ENCODE measurements around the gene STXBP6.

The STXBP6 gene

GRCh38 chr14:24883576-24883975 is 166.4 kb downstream of the STXBP6 start:
- Mint-ChIP-seq H3K36me3 (ENCODE audit: low read depth) (no peaks in the 10 kb centered on the region), H3K4me1 (no peaks in the 10 kb centered on the region), H3K4me3 (no peak overlapping the region), H3K27ac (no peak overlapping the region), H3K9me3 (no peaks in the 10 kb centered on the region), H3K27me3 (peaks cover 8% of the 10 kb centered on the region)
- DNase-seq (no peak), ATAC-seq (no peak)

GRCh38 chr14:24881116-24881893 is 168.6 kb downstream of the STXBP6 start:
- Mint-ChIP-seq H3K9me3 (no peaks in the 10 kb centered on the region), H3K27me3 (peaks cover 8% of the 10 kb centered on the region), H3K27ac (no peak overlapping the region), H3K36me3 (ENCODE audit: low read depth) (no peaks in the 10 kb centered on the region), H3K4me1 (no peaks in the 10 kb centered on the region), H3K4me3 (no peak overlapping the region)
- ATAC-seq, result no peak
- no peak for DNase-seq

GRCh38 chr14:24880689-24881088 is 169.3 kb downstream of the STXBP6 start:
- Mint-ChIP-seq H3K27me3 (peaks cover 8% of the 10 kb centered on the region), H3K4me1 (no peaks in the 10 kb centered on the region), H3K4me3 (no peak overlapping the region), H3K9me3 (no peaks in the 10 kb centered on the region), H3K36me3 (ENCODE audit: low read depth) (no peaks in the 10 kb centered on the region), H3K27ac (no peak overlapping the region)
- ATAC-seq (no peak), DNase-seq (no peak)

DNA sequence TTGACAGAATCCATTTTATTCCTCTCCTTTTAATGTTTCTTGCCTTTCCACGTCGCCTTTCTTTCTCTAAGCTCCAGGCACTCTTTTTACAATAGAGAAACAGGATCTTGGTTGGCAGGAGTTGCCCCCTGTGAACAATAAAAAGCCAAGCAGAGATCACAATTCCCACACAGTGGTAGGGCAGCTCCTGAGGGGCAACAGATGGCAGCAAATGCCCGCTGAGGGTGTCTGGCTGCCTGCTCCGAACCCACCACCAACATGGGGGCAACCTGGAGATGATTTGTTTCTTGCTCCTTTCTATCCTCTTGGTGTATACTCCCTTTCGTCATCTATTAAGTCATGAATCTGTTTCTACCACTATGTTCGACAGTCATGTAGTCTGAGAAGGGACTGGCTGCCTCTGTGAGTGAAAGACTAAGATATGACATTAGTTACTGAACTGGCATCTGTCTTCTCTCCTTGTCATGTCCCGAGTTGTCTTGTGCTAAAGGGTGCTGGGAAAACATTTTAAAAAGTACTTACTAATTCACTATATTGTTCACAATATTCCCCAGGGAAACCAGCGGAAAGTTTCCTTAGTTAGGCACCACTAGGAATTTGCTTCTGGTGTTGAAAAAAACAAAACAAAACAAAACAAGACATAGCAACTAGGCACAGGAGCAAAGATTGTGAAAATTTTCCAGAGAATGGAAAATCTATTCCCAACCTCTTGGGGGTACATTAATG is 170.1 kb downstream of the STXBP6 start:
- Mint-ChIP-seq H3K27me3 (peaks cover 14% of the 10 kb centered on the region), H3K4me3 (no peak overlapping the region), H3K9me3 (no peaks in the 10 kb centered on the region), H3K4me1 (no peaks in the 10 kb centered on the region), H3K27ac (no peak overlapping the region), H3K36me3 (ENCODE audit: low read depth) (no peaks in the 10 kb centered on the region)
- ATAC-seq (no peak), DNase-seq (no peak)

GRCh38 chr14:24876996-24877395 is 173.0 kb downstream of the STXBP6 start:
- H3K27ac Mint-ChIP-seq, result no peak overlapping the region
- no peaks in the 10 kb centered on the region for H3K36me3 Mint-ChIP-seq (ENCODE audit: low read depth)
- H3K4me3 Mint-ChIP-seq, result no peak overlapping the region
- H3K27me3 Mint-ChIP-seq, result peaks cover 11% of the 10 kb centered on the region
- no peaks in the 10 kb centered on the region for H3K9me3 Mint-ChIP-seq
- ATAC-seq (no peak), DNase-seq (no peak)
- H3K4me1 Mint-ChIP-seq, result no peaks in the 10 kb centered on the region

DNA sequence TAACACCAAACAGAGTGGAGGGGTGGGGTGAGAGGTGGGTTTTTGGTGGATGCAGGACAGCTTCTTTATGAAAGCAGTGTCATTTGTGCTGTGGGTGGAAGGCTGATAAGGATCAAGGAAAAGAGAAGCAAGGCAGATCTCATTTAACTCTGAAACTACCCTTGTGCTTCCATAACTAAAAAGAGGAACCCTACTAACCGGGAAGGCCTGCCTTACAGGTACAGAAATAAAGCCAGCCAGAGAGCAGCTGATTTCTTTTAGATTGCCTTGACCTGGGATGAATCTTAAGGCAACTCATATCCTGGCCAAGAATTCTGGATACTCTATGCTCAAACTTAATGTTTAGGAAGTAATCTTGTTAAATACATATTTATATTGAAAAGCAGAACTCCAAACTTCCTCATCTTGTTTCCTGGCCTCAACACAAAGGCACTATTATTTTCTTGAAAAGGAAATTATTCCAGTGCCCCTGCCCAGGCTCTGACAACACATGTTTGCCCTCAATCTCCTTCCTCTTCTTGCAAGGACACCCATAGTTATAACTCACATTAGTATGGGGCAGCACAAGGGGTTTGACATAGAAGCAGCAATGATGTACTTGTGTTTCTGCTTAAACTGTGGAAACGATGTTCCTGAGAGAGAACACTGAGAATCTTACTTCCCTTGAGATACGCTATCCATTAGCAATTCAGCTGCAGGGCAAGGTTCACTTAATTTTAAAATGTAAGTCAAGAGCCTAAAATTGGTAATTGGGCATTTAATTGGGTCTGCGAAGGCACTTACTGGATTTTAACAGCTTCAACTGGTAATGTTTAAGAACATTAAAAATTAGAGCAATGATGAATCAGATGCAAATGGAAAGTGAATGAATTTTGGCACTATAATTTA is 173.7 kb downstream of the STXBP6 start:
- DNase-seq (no peak), ATAC-seq (no peak)
- Mint-ChIP-seq H3K4me1 (no peaks in the 10 kb centered on the region), H3K27me3 (peaks cover 11% of the 10 kb centered on the region), H3K9me3 (no peaks in the 10 kb centered on the region), H3K27ac (no peak overlapping the region), H3K36me3 (ENCODE audit: low read depth) (no peaks in the 10 kb centered on the region), H3K4me3 (no peak overlapping the region)

GRCh38 chr14:24875203-24875838 is 174.6 kb downstream of the STXBP6 start:
- Mint-ChIP-seq H3K4me3 (no peak overlapping the region), H3K4me1 (no peaks in the 10 kb centered on the region), H3K36me3 (ENCODE audit: low read depth) (no peaks in the 10 kb centered on the region), H3K27me3 (peaks cover 13% of the 10 kb centered on the region), H3K27ac (no peak overlapping the region), H3K9me3 (no peaks in the 10 kb centered on the region)
- ATAC-seq (no peak), DNase-seq (no peak)

GRCh38 chr14:24874514-24875202 is 175.3 kb downstream of the STXBP6 start:
- no peaks in the 10 kb centered on the region for H3K36me3 Mint-ChIP-seq (ENCODE audit: low read depth)
- H3K27me3 Mint-ChIP-seq, result peaks cover 13% of the 10 kb centered on the region
- ATAC-seq, result no peak
- H3K9me3 Mint-ChIP-seq, result no peaks in the 10 kb centered on the region
- no peak overlapping the region for H3K4me3 Mint-ChIP-seq
- DNase-seq, result no peak
- no peaks in the 10 kb centered on the region for H3K4me1 Mint-ChIP-seq
- no peak overlapping the region for H3K27ac Mint-ChIP-seq

GRCh38 chr14:24873551-24873950 is 176.4 kb downstream of the STXBP6 start:
- Mint-ChIP-seq H3K36me3 (ENCODE audit: low read depth) (no peaks in the 10 kb centered on the region), H3K4me3 (no peak overlapping the region), H3K4me1 (no peaks in the 10 kb centered on the region), H3K9me3 (no peaks in the 10 kb centered on the region), H3K27me3 (peaks cover 10% of the 10 kb centered on the region), H3K27ac (no peak overlapping the region)
- ATAC-seq (no peak), DNase-seq (no peak)

- no peak for ATAC-seq
- no peak for DNase-seq
- H3K4me1 Mint-ChIP-seq, result no peaks in the 10 kb centered on the region
Measured at GRCh38 chr14:24870949-24871701, 178.8 kb downstream of the STXBP6 start.

GRCh38 chr14:24868389-24868788 is 181.6 kb downstream of the STXBP6 start:
- Mint-ChIP-seq H3K27ac (no peak overlapping the region), H3K4me3 (no peak overlapping the region), H3K36me3 (ENCODE audit: low read depth) (no peaks in the 10 kb centered on the region), H3K9me3 (no peaks in the 10 kb centered on the region), H3K4me1 (no peaks in the 10 kb centered on the region), H3K27me3 (peaks cover 2% of the 10 kb centered on the region)
- no peak for ATAC-seq
- no peak for DNase-seq

More at GRCh38 chr14:24870949-24871701, 178.8 kb downstream of the STXBP6 start:
- no peaks in the 10 kb centered on the region for H3K36me3 Mint-ChIP-seq (ENCODE audit: low read depth)
- no peak overlapping the region for H3K27ac Mint-ChIP-seq
- H3K27me3 Mint-ChIP-seq, result peaks cover 10% of the 10 kb centered on the region
- H3K9me3 Mint-ChIP-seq, result no peaks in the 10 kb centered on the region
- H3K4me3 Mint-ChIP-seq, result no peak overlapping the region

DNA sequence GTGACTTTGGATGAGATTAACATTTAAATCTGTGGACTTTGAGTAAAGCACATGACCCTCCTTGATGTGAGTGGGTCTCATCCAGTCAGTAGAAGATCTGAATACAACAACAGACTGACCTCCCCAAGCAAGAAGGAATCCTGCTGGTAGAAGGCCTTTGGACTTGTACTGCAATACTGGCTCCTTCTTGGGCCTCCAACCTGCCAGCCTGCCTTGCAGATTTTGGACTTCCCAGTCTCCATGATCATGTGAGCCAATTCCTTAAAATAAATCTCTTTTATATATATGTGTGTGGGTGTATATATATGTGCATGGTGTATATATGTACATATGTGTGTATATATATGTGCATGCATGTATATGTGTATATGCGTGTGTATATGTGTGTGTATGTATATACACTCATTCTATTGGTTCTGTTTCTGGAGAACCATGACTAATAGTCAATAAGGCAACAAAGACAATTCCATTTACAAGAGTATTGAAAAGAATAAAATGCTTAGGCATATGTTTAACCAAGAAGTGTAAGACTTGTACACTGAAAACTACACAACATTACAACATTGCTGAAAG is 183.8 kb downstream of the STXBP6 start:
- Mint-ChIP-seq H3K36me3 (ENCODE audit: low read depth) (no peaks in the 10 kb centered on the region), H3K4me3 (no peak overlapping the region), H3K4me1 (no peaks in the 10 kb centered on the region), H3K27ac (no peak overlapping the region), H3K27me3 (peaks cover 2% of the 10 kb centered on the region), H3K9me3 (no peaks in the 10 kb centered on the region)
- DNase-seq (no peak), ATAC-seq (no peak)

All from activated naive CD8-positive, alpha-beta T cell treated with anti-CD3 and anti-CD28 coated beads, Interleukin-2, amount 50 U/mL, for 24 hours (primary cell).